RPMI7951 (cell line): ENCODE data around the gene ASPSCR1. TPM values are rescaled to one million over a fixed set of nuclear protein-coding genes. Genes with fewer than 3 reads are reported as not detected.

ENCODE experiments used
- DNase-seq: peaks from one replicate; pipeline ENCODE4 v3.0.0-alpha.2; 2012; ENCODE audit warnings: low read depth
- total RNA-seq: library from RNA; depleted of rRNA; stranded (reverse); fragments of >200 nt; shearing (Covaris generic); gene quantifications from 2 replicates; pipeline ENCODE4 v1.2.3, GENCODE V29; 2014

ASPSCR1 gene
- total RNA-seq, 1 experiment from 2014 or later, result 18.1 TPM

DNA sequence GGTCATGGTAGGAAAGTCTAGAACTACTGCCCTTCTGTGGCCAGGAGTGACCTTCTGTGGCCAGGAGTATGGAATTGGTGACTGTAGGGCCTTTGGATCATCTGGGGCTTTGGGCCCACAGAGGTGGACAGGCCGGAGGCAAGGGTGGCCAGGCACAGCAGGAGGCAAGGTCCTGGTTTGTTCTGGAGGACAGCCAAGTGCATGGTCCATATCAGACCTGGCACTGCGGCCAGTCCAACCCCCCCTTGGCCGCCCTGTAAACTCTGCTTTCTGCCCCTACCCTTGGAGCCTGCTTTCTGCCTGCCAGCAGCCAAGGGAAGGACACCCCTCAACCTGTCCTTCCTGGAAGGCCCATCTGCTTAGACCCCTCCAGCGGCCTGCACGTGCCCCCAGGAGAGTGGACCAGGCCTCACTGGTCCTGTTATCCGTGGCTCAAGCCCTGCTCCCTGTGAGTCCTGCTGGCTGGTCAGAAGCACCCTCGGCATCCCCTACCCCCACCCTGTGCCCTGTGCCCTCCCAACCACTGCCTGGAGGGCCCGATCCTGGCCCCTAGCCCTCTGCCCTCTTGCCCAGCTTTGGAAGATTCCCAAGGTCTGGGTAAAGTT is 62.4 kb downstream of the ASPSCR1 start:
- DNase-seq, result no peak

DNA sequence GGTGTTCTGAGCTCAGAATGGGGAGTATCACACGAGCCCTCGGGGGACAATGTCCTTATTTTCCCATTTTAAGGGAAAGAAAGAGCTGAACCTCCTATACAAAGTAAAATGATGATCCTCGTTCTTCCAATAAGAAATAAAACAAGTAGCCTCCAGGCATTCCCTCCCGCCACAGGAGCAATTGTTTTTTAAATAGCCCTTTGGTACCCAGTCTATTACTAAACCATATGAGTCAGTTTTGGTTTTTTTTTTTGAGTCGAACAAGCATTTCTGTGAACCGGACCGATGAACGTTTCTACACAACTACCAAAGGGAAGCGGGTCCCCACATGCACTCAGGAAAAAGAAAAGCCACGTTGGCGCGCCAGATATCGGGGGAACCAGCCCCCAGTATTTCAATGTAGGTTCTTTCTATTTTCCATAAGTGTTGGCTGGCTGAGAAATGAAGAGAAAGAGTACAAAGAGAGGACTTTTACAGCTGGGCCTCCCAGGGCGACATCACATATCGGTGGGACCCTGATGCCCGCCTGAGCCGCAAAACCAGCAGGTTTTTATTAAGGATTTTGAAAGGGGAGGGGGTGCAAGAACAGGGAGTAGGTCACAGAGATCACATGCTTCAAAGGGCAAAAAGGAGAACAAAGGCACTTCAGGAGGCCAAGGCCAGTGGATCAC is 63.9 kb downstream of the ASPSCR1 start:
- peak; percentile 40 for DNase-seq

DNA sequence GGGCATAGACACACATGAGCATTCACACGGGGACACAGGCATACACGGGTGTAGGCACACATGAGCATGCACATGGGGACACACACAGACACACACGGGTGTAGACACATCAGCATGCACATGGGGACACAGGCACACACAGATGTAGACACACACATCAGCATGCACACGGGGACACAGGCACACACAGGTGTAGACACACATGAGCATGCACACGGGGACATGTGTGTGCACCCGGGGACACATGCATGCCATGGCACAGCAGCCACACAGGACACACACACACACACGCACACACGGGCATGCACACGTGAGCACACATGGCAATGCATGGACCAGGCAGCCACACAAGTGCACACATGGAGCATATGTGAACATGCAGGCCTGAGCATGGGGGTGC is 65.2 kb downstream of the ASPSCR1 start:
- DNase-seq, result no peak

- no peak for DNase-seq
Observed at GRCh38 chr17:82043507-82043906, 66.1 kb downstream of the ASPSCR1 start.

- no peak for DNase-seq
Observed at GRCh38 chr17:82045936-82046484, 68.6 kb downstream of the ASPSCR1 start.

DNA sequence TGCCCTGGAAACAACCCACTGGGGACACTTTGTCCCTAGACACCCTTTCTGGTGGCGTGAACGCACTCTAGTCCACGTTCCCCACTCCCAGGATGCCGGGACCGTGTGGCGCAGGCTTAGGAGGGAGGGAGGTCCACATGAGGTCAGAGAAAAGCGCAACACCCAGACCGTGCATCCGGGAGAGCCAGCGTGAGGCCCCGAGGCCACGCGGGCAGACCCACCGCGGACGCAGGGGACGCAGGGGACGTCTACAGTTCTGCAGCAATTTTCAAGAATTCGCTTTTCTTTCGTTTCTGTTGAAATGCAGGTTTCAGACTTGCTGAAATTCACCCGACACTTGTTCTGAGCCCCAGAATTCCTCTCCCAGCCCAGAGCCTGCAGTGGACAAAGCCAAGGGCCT is 69.5 kb downstream of the ASPSCR1 start:
- DNase-seq, result no peak

DNA sequence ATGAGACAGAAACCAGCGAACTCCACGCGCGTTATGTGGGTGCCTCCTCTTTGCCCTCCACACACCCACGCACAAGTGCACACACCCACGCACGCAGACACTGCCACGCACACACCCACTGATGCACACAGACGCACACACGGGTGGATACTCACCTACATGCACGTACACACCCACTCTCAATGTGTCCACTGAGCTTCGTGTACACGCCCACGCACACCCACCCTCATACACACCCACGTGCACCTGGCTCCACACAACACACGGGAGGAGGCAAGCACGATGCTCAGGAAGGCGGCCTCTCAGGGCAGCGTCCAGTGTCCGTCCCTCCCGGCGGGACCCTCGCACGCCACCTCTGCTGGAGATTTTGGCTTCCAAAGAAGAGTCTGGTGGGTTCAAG is 70.0 kb downstream of the ASPSCR1 start:
- DNase-seq, result no peak

DNA sequence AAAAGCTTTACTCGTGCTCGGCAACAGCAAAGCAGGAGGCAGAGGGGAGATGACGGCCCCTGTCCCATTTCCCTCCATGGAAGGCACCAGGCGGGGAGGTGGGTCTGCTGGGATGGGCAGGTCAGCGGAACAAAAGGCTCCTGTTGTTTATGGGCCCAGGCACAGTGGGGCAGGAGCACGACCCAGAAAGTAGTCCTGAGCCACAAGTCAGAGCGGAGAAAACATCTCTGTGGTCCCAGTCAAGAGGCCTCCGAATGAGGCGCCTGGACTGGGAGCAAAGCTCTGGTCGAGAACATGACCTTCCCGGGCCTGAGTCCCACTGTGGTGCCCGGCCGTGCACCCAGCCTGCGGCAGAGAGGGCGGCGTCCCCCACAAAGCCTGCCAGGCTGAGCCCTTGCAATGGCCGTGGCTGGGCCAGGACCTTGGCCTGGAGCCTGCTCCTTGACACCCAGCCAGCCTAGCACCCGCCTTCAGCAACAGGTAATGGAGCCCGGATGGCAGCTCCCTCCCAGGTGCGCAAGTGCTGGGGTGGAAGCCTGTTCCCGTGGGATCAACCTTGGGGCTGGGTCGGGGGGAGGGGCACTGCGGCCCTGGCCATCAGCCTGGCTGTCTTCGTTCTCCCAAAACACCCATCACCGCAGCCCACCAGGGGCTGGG is 70.6 kb downstream of the ASPSCR1 start:
- DNase-seq, result no peak

DNA sequence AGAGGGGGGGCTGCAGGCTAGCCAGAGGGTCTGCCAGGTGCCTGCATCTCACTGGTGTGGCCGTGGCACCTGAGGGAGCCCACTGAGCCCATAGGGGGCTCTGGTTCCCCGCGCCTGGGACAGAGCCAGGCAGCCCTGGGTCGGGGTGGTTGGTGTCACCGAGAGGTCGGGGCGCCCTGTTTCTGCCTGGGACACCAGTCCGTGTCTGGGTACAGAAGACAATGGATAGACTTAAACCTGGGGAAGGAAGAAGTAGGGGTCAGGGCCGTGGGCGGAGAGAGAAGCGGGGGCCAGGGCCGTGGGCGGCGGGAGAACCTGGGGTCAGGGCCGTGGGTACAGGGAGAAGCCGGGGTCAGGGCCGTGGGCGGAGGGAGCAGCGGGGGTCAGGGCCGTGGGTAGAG is 71.1 kb downstream of the ASPSCR1 start:
- DNase-seq, result no peak

GRCh38 chr17:82049106-82049505 is 71.7 kb downstream of the ASPSCR1 start:
- DNase-seq, result no peak

- DNase-seq, result no peak
Observed at GRCh38 chr17:82049521-82049971, 72.1 kb downstream of the ASPSCR1 start.

GRCh38 chr17:82050152-82050760 is 72.8 kb downstream of the ASPSCR1 start:
- DNase-seq, result no peak

DNA sequence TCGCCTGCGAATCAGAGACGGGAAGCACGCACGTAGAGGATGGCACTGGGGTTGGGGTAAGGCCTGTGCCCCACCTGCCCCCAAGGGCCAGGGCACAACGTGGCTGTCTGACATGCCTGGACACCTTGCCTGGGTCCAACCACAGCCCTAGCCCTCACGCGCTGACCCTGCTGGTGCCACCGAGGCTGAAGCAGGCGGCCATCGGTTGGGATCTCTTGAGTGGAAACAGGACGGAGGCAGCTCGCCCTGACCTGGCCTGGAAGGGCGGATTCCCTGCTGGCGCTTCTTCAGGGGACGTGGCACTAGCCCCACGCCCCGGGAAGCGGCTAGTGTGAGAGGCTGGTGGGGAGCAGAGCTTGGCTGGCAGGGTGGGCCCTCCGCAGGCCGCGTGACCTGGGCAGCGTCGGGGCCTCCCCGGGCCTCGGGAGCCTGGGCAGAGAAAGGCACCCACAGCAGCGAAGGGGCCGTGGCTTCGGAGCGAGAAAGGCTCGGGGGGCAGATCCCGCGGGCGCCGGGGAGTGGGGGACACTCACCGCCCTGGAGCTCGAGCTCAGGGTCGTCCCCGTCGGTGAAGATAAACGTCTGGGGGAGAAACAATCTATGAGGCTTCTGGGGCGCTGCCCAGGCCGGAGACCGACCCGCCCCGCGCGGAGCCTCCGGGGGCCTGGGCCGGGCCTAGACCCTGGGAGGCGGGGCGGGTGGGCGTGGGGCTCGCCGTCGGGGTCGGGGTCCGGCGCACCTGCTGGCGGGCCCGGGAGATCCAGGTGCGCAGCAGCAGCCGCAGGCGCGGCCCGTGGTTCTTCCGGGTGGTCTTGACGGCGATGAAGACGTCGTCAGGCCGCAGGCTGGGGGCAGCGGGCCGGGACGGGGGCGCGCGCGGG is 73.6 kb downstream of the ASPSCR1 start:
- DNase-seq, result no peak

DNA sequence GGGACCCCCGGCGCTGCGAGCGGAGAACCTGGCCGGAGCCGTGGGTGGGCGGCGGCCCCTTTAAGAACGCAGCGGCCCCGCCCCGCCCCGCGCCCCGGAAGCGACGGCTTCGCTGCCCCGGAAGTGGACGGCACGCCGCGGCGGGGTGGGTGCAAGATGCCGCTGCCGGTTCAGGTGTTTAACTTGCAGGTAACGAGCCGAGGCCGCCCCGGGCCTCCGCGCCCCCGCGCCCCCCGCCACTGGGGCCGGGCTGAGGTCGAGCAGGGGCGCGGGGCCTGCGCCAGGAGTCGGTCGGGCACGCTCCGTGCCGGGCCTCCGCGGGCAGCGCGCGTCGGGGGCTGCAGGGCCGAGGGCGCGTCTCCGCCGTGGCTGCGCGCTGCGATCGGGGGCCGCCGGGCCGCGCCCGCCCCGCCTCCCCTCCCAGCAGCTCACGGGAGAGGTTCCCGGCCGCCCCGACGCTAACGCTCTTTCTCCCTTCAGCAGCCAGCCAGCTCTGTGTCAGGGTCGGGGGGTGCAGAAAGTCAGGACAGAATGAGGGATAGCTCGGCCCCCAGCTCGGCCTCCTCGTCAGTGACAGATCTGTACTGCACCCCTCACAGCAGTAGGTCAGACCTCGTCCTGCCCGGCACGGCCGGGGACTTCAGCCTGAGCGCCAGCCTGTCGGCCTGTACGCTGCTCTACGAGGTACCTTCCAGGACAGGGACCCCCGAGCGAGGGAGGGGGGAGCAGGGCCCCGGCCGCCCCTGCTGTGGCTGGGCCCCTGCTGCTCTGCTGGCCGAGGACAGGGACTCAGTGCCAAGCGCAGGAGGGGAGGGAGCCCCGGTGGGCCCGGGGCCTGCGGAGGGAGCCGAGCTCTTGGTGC is 74.6 kb downstream of the ASPSCR1 start, which contains the start of the genes GPS1 and RFNG:
GPS1 (plus strand) TSS at position 123 of the 862 bp plus-strand sequence; CDS start at position 157, 34 bp downstream.
RFNG (minus strand) TSS at position 36 of the 862 bp plus-strand sequence. CDS start 45 bp downstream, outside the sequence.
- DNase-seq, result peak; percentile 52

DNA sequence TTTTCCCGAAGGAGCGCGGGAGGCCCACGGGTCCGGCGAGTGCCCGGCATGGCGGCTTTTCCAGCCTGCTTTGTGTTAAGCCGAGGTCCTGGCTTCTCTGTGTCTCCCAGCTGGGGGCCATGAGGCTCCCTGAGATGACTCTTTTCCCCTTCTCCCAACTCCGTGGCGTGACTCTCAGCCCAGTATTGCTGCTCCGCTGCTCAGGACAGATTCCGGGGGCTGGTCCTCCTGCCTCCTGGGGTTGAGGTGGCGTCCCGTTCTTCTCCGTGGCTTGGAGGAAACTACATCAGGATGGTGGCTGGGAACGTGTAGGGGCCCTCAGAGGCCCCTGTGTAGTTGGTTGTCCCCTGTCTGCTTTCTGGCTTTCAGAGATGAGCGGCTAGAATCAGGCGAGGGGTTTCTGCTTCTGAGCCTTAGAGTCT is 75.2 kb downstream of the ASPSCR1 start:
- no peak for DNase-seq

- DNase-seq, result no peak
Observed at GRCh38 chr17:82053130-82053529, 75.7 kb downstream of the ASPSCR1 start.

- DNase-seq, result no peak
Observed at GRCh38 chr17:82053556-82054263, 76.3 kb downstream of the ASPSCR1 start.

DNA sequence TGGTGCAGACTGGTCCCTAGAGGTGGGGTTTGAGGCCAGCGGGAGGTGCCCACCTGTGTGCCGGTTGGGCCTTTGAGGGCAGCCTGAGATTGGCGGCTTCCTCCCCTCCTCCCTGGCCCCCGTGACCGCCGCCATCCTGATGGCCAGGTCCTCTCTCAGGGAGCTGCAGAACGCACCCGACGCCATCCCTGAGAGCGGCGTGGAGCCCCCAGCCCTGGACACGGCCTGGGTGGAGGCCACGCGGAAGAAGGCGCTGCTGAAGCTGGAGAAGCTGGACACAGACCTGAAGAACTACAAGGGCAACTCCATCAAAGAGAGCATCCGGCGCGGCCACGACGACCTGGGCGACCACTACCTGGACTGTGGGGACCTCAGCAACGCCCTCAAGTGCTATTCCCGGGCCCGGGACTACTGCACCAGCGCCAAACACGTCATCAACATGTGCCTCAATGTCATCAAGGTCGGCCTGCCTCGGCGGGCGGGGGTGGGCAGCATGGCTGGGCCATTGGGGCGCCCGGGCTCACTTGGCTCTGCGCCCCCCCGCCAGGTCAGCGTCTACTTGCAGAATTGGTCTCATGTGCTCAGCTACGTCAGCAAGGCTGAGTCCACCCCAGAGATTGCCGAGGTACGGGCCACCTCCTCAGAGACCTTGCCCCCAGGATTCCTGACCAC is 77.1 kb downstream of the ASPSCR1 start:
- DNase-seq, result no peak
